ENCODE data around the gene ZNF3. TPM values are rescaled to one million over a fixed set of nuclear protein-coding genes. Genes with fewer than 3 reads are reported as not detected.

The ZNF3 gene
- total and polyA plus RNA-seq, 9 of the 15 experiments (the other 6 are each of a cell fraction or from before 2014, with no cell fraction given) = 30.0 to 64.9 (median 51.5) TPM

- TF ChIP-seq CHD7 (IDR thresholded peaks at IDR 0.05; ENCODE audit: low read depth, low read length) (no peak), NCOA6 (IDR thresholded peaks at IDR 0.05) (no peak)
These were observed 6.6 kb upstream of the ZNF3 start (continued) for GRCh38 chr7:100088095-100088620.
